ENCODE measurements around the gene SPATC1L. TPM values are rescaled to one million over a fixed set of nuclear protein-coding genes. Genes with fewer than 3 reads are reported as not detected.

SPATC1L gene
- total RNA-seq, 1 experiment from 2014 or later = 11.3 TPM

- BruUV-seq (replicated peaks) = no TSS peak
- CTCF ChIA-PET = interaction anchor here (0.8 kb wide), 1 partner anchor 11 kb away, joined by 4 read pairs; no protein-coding TSS in a partner anchor
- POLR2A ChIA-PET = no interaction called here
- no peaks in the 10 kb centered on the region for H3K36me3 Mint-ChIP-seq (ENCODE audit: insufficient read depth, unreplicated experiment)
- no peak for TF ChIP-seq CTCF (IDR thresholded peaks at IDR 0.05; ENCODE audit: unreplicated experiment)
- no peak overlapping the region for H3K4me3 Mint-ChIP-seq (ENCODE audit: unreplicated experiment)
- H3K27me3 Mint-ChIP-seq (ENCODE audit: insufficient read depth, unreplicated experiment) = no peaks in the 10 kb centered on the region
- no peaks in the 10 kb centered on the region for H3K4me1 Mint-ChIP-seq (ENCODE audit: insufficient read depth, unreplicated experiment)
- no peak for DNase-seq (ENCODE audit: unreplicated experiment)
- intact Hi-C loops (cut with micrococcal nuclease) = no loop called here
- H3K9me3 Mint-ChIP-seq (ENCODE audit: unreplicated experiment) = no peaks in the 10 kb centered on the region
- H3K27ac Mint-ChIP-seq (ENCODE audit: low read depth, unreplicated experiment) = no peak overlapping the region
Measured at GRCh38 chr21:46131838-46132651, 52.2 kb downstream of the SPATC1L start.

GRCh38 chr21:46131588-46131837, 52.7 kb downstream of the SPATC1L start:
- CTCF ChIA-PET = no interaction called here
- POLR2A ChIA-PET = no interaction called here
- Mint-ChIP-seq H3K27ac (ENCODE audit: low read depth, unreplicated experiment) (no peak overlapping the region), H3K36me3 (ENCODE audit: insufficient read depth, unreplicated experiment) (no peaks in the 10 kb centered on the region), H3K9me3 (ENCODE audit: unreplicated experiment) (no peaks in the 10 kb centered on the region), H3K4me3 (ENCODE audit: unreplicated experiment) (no peak overlapping the region), H3K4me1 (ENCODE audit: insufficient read depth, unreplicated experiment) (no peaks in the 10 kb centered on the region), H3K27me3 (ENCODE audit: insufficient read depth, unreplicated experiment) (no peaks in the 10 kb centered on the region)
- BruUV-seq (replicated peaks) = no TSS peak
- no peak for DNase-seq (ENCODE audit: unreplicated experiment)
- no peak for TF ChIP-seq CTCF (IDR thresholded peaks at IDR 0.05; ENCODE audit: unreplicated experiment)
- intact Hi-C loops (cut with micrococcal nuclease) = no loop called here

- DNase-seq (ENCODE audit: unreplicated experiment) = no peak
- no peak for TF ChIP-seq CTCF (IDR thresholded peaks at IDR 0.05; ENCODE audit: unreplicated experiment)
- H3K27ac Mint-ChIP-seq (ENCODE audit: low read depth, unreplicated experiment) = no peak overlapping the region
- no peaks in the 10 kb centered on the region for H3K9me3 Mint-ChIP-seq (ENCODE audit: unreplicated experiment)
- no TSS peak for BruUV-seq (replicated peaks)
- POLR2A ChIA-PET = interaction anchor here (0.5 kb wide), 1 partner anchor 151 kb away, joined by 3 read pairs; no protein-coding TSS in a partner anchor
- no peaks in the 10 kb centered on the region for H3K4me1 Mint-ChIP-seq (ENCODE audit: insufficient read depth, unreplicated experiment)
- H3K27me3 Mint-ChIP-seq (ENCODE audit: insufficient read depth, unreplicated experiment) = no peaks in the 10 kb centered on the region
- H3K4me3 Mint-ChIP-seq (ENCODE audit: unreplicated experiment) = no peak overlapping the region
- no peaks in the 10 kb centered on the region for H3K36me3 Mint-ChIP-seq (ENCODE audit: insufficient read depth, unreplicated experiment)
- CTCF ChIA-PET = no interaction called here
- intact Hi-C loops (cut with micrococcal nuclease) = no loop called here
Measured at GRCh38 chr21:46130831-46131587, 53.2 kb downstream of the SPATC1L start.

GRCh38 chr21:46129846-46130651, 54.2 kb downstream of the SPATC1L start:
- BruUV-seq (replicated peaks) = no TSS peak
- ChIA-PET CTCF (interaction anchor here (2.0 kb wide), 1 partner anchor 13 kb away, joined by 9 read pairs; no protein-coding TSS in a partner anchor), POLR2A (interaction anchor here (0.5 kb wide), 1 partner anchor 150 kb away, joined by 3 read pairs; no protein-coding TSS in a partner anchor)
- Mint-ChIP-seq H3K4me1 (ENCODE audit: insufficient read depth, unreplicated experiment) (no peaks in the 10 kb centered on the region), H3K27ac (ENCODE audit: low read depth, unreplicated experiment) (no peak overlapping the region), H3K4me3 (ENCODE audit: unreplicated experiment) (no peak overlapping the region), H3K36me3 (ENCODE audit: insufficient read depth, unreplicated experiment) (no peaks in the 10 kb centered on the region), H3K9me3 (ENCODE audit: unreplicated experiment) (no peaks in the 10 kb centered on the region), H3K27me3 (ENCODE audit: insufficient read depth, unreplicated experiment) (no peaks in the 10 kb centered on the region)
- no peak for TF ChIP-seq CTCF (IDR thresholded peaks at IDR 0.05; ENCODE audit: unreplicated experiment)
- DNase-seq (ENCODE audit: unreplicated experiment) = no peak
- intact Hi-C loops (cut with micrococcal nuclease) = no loop called here
